Gastrocnemius medialis (tissue), 4 donors: ENCODE measurements around the gene TAPT1. TPM values are rescaled to one million over a fixed set of nuclear protein-coding genes. Genes with fewer than 3 reads are reported as not detected.

Experiments
- ATAC-seq, 2 donors: fragments of 150-250 bp; one replicate each; pipeline ENCODE4 v1.9.1; 2016
- DNase-seq, 2 donors: peaks; one replicate each; pipeline ENCODE4 v3.0.0-alpha.2; 2019
- H3K27ac ChIP-seq, 4 donors: fragments of 200-600 bp; sonication (generic); 1 replicate in 1 of 4; 2 replicates in 3 of 4; pipeline ENCODE4 v1.5.1; 2016 to 2018; ENCODE audit warnings: mild to moderate bottlenecking in 2 of 4, moderate library complexity in 1 of 4
- H3K27me3 ChIP-seq, 3 donors: fragments of 200-600 bp; sonication (generic) in 2 of 3; 1 replicate in 1 of 3; 2 replicates in 2 of 3; pipeline versions ENCODE4 v1.5.1 to v1.6.0; 2016 to 2019; ENCODE audit warnings: mild to moderate bottlenecking in 1 of 3, moderate library complexity in 1 of 3
- H3K36me3 ChIP-seq, 2 donors: fragments of 200-600 bp; sonication (generic) in 1 of 2; one replicate each; pipeline ENCODE4 v1.5.1; 2017 to 2018
- H3K4me1 ChIP-seq, 2 donors: fragments of 200-600 bp; sonication (generic) in 1 of 2; one replicate each; pipeline ENCODE4 v1.5.1; 2016 to 2017; ENCODE audit warnings: mild to moderate bottlenecking in 2 of 2
- H3K4me3 ChIP-seq, 4 donors: fragments of 200-600 bp; sonication (generic) in 3 of 4; 1 replicate in 1 of 4; 2 replicates in 3 of 4; pipeline ENCODE4 v1.5.1; 2016 to 2019; ENCODE audit warnings: mild to moderate bottlenecking in 2 of 4
- H3K9me3 ChIP-seq, 3 donors: fragments of 200-600 bp; sonication (generic) in 2 of 3; 1 replicate in 1 of 3; 2 replicates in 2 of 3; pipeline ENCODE4 v1.5.1; 2016 to 2019
- CTCF ChIP-seq, 5 experiments: fragments of 450-650 bp in 3 of 5; fragments of 200-600 bp in 2 of 5; sonication (generic) in 2 of 5; IDR thresholded peaks in 4 of 5; conservative IDR thresholded peaks in 1 of 5; 1 replicate in 4 of 5; 2 replicates in 1 of 5; pipeline ENCODE4 v1.5.1; 2016 to 2019; ENCODE audit warnings: antibody characterized with exemption in 5 of 5, mild to moderate bottlenecking in 3 of 5, moderate library complexity in 3 of 5
- POLR2A ChIP-seq, 2 donors: fragments of 450-650 bp; IDR thresholded peaks; one replicate each; pipeline ENCODE4 v1.6.1; 2017; ENCODE audit warnings: antibody characterized with exemption in 2 of 2, mild to moderate bottlenecking in 2 of 2, moderate library complexity in 2 of 2
- in situ Hi-C, 4 donors: fragments of 200-750 bp; cut with MboI; loops; one replicate each; pipeline versions ENCODE4 v1.15.0 to v1.8.0; 2017; ENCODE audit warnings: low sequenced_read_pairs in 4 of 4
- intact Hi-C: fragments of 100-400 bp; cut with DNase I; formaldehyde crosslinking; loops from one replicate; pipeline ENCODE4 v1.15.1; 2023; ENCODE audit warnings: low total_unique reads
- total RNA-seq, 4 donors: library from RNA; depleted of rRNA; stranded (reverse); fragments of >200 nt; gene quantifications; one replicate each; pipeline versions ENCODE4 v1.1.0 to v1.2.3, GENCODE V29; 2016

The TAPT1 gene
- total RNA-seq, 4 donors from 2014 or later = 29.5 to 44.1 (median 40.8) TPM

GRCh38 chr4:16161851-16162408, 64.3 kb downstream of the TAPT1 start:
- Histone ChIP-seq H3K27me3 (no peaks in the 10 kb centered on the region), H3K4me1 (peaks cover 0 to 17% of the 10 kb centered on the region in 2 donors), H3K4me3 (no peak overlapping the region), H3K36me3 (peaks cover 0 to 46% of the 10 kb centered on the region in 2 donors), H3K27ac (no peak overlapping the region), H3K9me3 (no peaks in the 10 kb centered on the region)
- no peak for ATAC-seq
- intact Hi-C loops (no loop called here), in situ Hi-C loops (no loop called here)
- no peak for TF ChIP-seq POLR2A (IDR thresholded peaks at IDR 0.05)
- DNase-seq = no peak

GRCh38 chr4:16160457-16160856, 65.8 kb downstream of the TAPT1 start:
- no peaks in the 10 kb centered on the region for H3K9me3 ChIP-seq
- peaks cover 0 to 33% of the 10 kb centered on the region in 2 donors for H3K36me3 ChIP-seq
- ATAC-seq = no peak
- peaks cover 0 to 17% of the 10 kb centered on the region in 2 donors for H3K4me1 ChIP-seq
- TF ChIP-seq POLR2A (IDR thresholded peaks at IDR 0.05) (no peak), CTCF (IDR thresholded peaks at IDR 0.05 in 4 of 5, conservative IDR thresholded peaks at IDR 0.05 in 1 of 5) (no peak)
- H3K4me3 ChIP-seq = no peak overlapping the region
- H3K27ac ChIP-seq = no peak overlapping the region
- DNase-seq = no peak
- in situ Hi-C loops (no loop called here), intact Hi-C loops (no loop called here)
- H3K27me3 ChIP-seq = no peaks in the 10 kb centered on the region

GRCh38 chr4:16159286-16159685, 67.0 kb downstream of the TAPT1 start:
- in situ Hi-C loops = no loop called here
- DNase-seq (no peak), ATAC-seq (no peak)
- no peaks in the 10 kb centered on the region for H3K9me3 ChIP-seq
- peaks cover 0 to 22% of the 10 kb centered on the region in 2 donors for H3K36me3 ChIP-seq
- no peaks in the 10 kb centered on the region for H3K27me3 ChIP-seq
- peaks cover 0 to 17% of the 10 kb centered on the region in 2 donors for H3K4me1 ChIP-seq
- intact Hi-C loops = no loop called here
- TF ChIP-seq CTCF (IDR thresholded peaks at IDR 0.05 in 4 of 5, conservative IDR thresholded peaks at IDR 0.05 in 1 of 5) = no peak
- no peak for TF ChIP-seq POLR2A (IDR thresholded peaks at IDR 0.05)
- no peak overlapping the region for H3K4me3 ChIP-seq
- H3K27ac ChIP-seq = no peak overlapping the region

GRCh38 chr4:16158504-16158852, 67.8 kb downstream of the TAPT1 start:
- Histone ChIP-seq H3K27ac (no peak overlapping the region), H3K4me1 (peaks cover 0 to 17% of the 10 kb centered on the region in 2 donors), H3K9me3 (no peaks in the 10 kb centered on the region), H3K36me3 (peaks cover 0 to 14% of the 10 kb centered on the region in 2 donors), H3K4me3 (no peak overlapping the region), H3K27me3 (no peaks in the 10 kb centered on the region)
- DNase-seq (no peak), ATAC-seq (no peak)
- intact Hi-C loops (no loop called here), in situ Hi-C loops (no loop called here)
- TF ChIP-seq CTCF (IDR thresholded peaks at IDR 0.05 in 4 of 5, conservative IDR thresholded peaks at IDR 0.05 in 1 of 5) (no peak), POLR2A (IDR thresholded peaks at IDR 0.05) (no peak)

GRCh38 chr4:16157609-16158503, 68.4 kb downstream of the TAPT1 start:
- DNase-seq = no peak
- TF ChIP-seq CTCF (IDR thresholded peaks at IDR 0.05 in 4 of 5, conservative IDR thresholded peaks at IDR 0.05 in 1 of 5) (no peak), POLR2A (IDR thresholded peaks at IDR 0.05) (no peak)
- Histone ChIP-seq H3K27me3 (no peaks in the 10 kb centered on the region), H3K27ac (no peak overlapping the region), H3K4me3 (no peak overlapping the region), H3K36me3 (peaks cover 0 to 7% of the 10 kb centered on the region in 2 donors), H3K4me1 (peaks cover 0 to 17% of the 10 kb centered on the region in 2 donors), H3K9me3 (no peaks in the 10 kb centered on the region)
- ATAC-seq = no peak
- intact Hi-C loops = no loop called here
- in situ Hi-C loops = no loop called here
